KMS-11 (cell line): Measurements from ENCODE around the gene SEC24B.

Experiments
- H2AFZ ChIP-seq: fragments of 200-600 bp; sonication (generic); 2 replicates; pipeline ENCODE4 v1.6.1; 2016; ENCODE audit warnings: antibody characterized with exemption, mixed run types, low read depth
- H3K27ac ChIP-seq: fragments of 200-600 bp; sonication (generic); 2 replicates; pipeline ENCODE4 v1.6.1; 2016; ENCODE audit warnings: mild to moderate bottlenecking, mixed run types
- H3K27me3 ChIP-seq: fragments of 200-600 bp; sonication (generic); 2 replicates; pipeline ENCODE4 v1.6.1; 2017; ENCODE audit warnings: mild to moderate bottlenecking, low read depth, mixed run types, moderate library complexity; ENCODE audit not compliant: insufficient read depth
- H3K36me3 ChIP-seq: fragments of 200-600 bp; sonication (generic); 2 replicates; pipeline ENCODE4 v1.6.1; 2017; ENCODE audit warnings: mild to moderate bottlenecking, mixed run types; ENCODE audit not compliant: insufficient read depth
- H3K4me1 ChIP-seq: fragments of 200-600 bp; sonication (generic); 2 replicates; pipeline ENCODE4 v1.6.1; 2016; ENCODE audit warnings: mild to moderate bottlenecking, low read depth, mixed run types; ENCODE audit not compliant: poor library complexity, severe bottlenecking
- H3K4me2 ChIP-seq: fragments of 200-600 bp; sonication (generic); 2 replicates; pipeline ENCODE4 v1.7.0; 2016; ENCODE audit warnings: mild to moderate bottlenecking, mixed run types
- H3K4me3 ChIP-seq: fragments of 200-600 bp; sonication (generic); IDR thresholded peaks from 2 replicates; pipeline ENCODE4 v1.6.1; 2017; ENCODE audit warnings: low read depth, low read length, mixed read lengths; ENCODE audit not compliant: insufficient read depth
- H3K79me2 ChIP-seq: fragments of 200-600 bp; sonication (generic); 2 replicates; pipeline ENCODE4 v1.6.1; 2016; ENCODE audit warnings: low read depth, mixed run types; ENCODE audit not compliant: insufficient read depth
- H3K9ac ChIP-seq: fragments of 200-600 bp; sonication (generic); 2 replicates; pipeline ENCODE4 v1.6.1; 2016; ENCODE audit warnings: mild to moderate bottlenecking, mixed run types
- H4K20me1 ChIP-seq: fragments of 200-600 bp; sonication (generic); 2 replicates; pipeline ENCODE4 v1.6.1; 2016; ENCODE audit warnings: mild to moderate bottlenecking, mixed run types; ENCODE audit not compliant: insufficient read depth
- CTCF ChIP-seq: fragments of 200-600 bp; sonication (generic); conservative IDR thresholded peaks from 2 replicates; pipeline ENCODE4 v1.6.1; 2017; ENCODE audit warnings: low read depth, mild to moderate bottlenecking, antibody characterized with exemption, low read length, moderate library complexity, mixed read lengths

The SEC24B gene

GRCh38 chr4:109571494-109571893, 137.9 kb downstream of the SEC24B start:
- Histone ChIP-seq H4K20me1 (no peaks in the 10 kb centered on the region), H3K4me2 (no peak overlapping the region), H3K79me2 (no peaks in the 10 kb centered on the region; the same call in 1 of the 2 replicates), H3K27ac (no peak overlapping the region), H3K4me3 (no peak overlapping the region), H2AFZ (no peak overlapping the region), H3K4me1 (no peaks in the 10 kb centered on the region), H3K27me3 (no peaks in the 10 kb centered on the region), H3K36me3 (no peaks in the 10 kb centered on the region), H3K9ac (no peak overlapping the region)
- no peak for TF ChIP-seq CTCF

- H4K20me1 ChIP-seq: no peaks in the 10 kb centered on the region
- H3K4me2 ChIP-seq: no peak overlapping the region
- no peak overlapping the region for H3K27ac ChIP-seq
- H3K4me3 ChIP-seq: no peak overlapping the region
- H3K27me3 ChIP-seq: no peaks in the 10 kb centered on the region
- H3K36me3 ChIP-seq: no peaks in the 10 kb centered on the region
- no peaks in the 10 kb centered on the region; the same call in 1 of the 2 replicates for H3K79me2 ChIP-seq
- H3K4me1 ChIP-seq: no peaks in the 10 kb centered on the region
- H2AFZ ChIP-seq: no peak overlapping the region
- H3K9ac ChIP-seq: no peak overlapping the region
- no peak for TF ChIP-seq CTCF
Measured at GRCh38 chr4:109572154-109572553, 138.5 kb downstream of the SEC24B start.

- H3K27ac ChIP-seq: no peak overlapping the region
- peaks cover 6% of the 10 kb centered on the region for H3K4me1 ChIP-seq
- H3K4me3 ChIP-seq: no peak overlapping the region
- no peak for TF ChIP-seq CTCF
- H3K27me3 ChIP-seq: no peaks in the 10 kb centered on the region
- no peaks in the 10 kb centered on the region for H4K20me1 ChIP-seq
- H3K9ac ChIP-seq: no peak overlapping the region
- no peaks in the 10 kb centered on the region; the same call in 1 of the 2 replicates for H3K79me2 ChIP-seq
- H3K36me3 ChIP-seq: no peaks in the 10 kb centered on the region
- no peak overlapping the region for H3K4me2 ChIP-seq
- H2AFZ ChIP-seq: no peak overlapping the region
Measured at GRCh38 chr4:109574443-109574850, 140.8 kb downstream of the SEC24B start.

- no peak overlapping the region for H3K4me2 ChIP-seq
- no peaks in the 10 kb centered on the region for H3K27me3 ChIP-seq
- H2AFZ ChIP-seq: no peak overlapping the region
- H3K79me2 ChIP-seq: no peaks in the 10 kb centered on the region; the same call in 1 of the 2 replicates
- H3K4me1 ChIP-seq: peaks cover 6% of the 10 kb centered on the region
- H3K27ac ChIP-seq: no peak overlapping the region
- H3K4me3 ChIP-seq: no peak overlapping the region
- H3K36me3 ChIP-seq: no peaks in the 10 kb centered on the region
- no peaks in the 10 kb centered on the region for H4K20me1 ChIP-seq
- no peak overlapping the region for H3K9ac ChIP-seq
- no peak for TF ChIP-seq CTCF
Measured at GRCh38 chr4:109574931-109575804, 141.6 kb downstream of the SEC24B start.
